H1 (cell line): Measurements from ENCODE around the gene RNASEL. TPM values are rescaled to one million over a fixed set of nuclear protein-coding genes. Genes with fewer than 3 reads are reported as not detected.

Experiments used
- CTCF ChIA-PET: fragments of 300-600 bp; sonication (Branson Sonifier 250); formaldehyde crosslinking; loops from one replicate; lab custom pipeline; 2021; ENCODE audit not compliant: partially characterized antibody; lab: Charles Lee
- POLR2A ChIA-PET: fragments of 300-600 bp; sonication (Branson Sonifier 250); formaldehyde crosslinking; loops from one replicate; lab custom pipeline; 2021; ENCODE audit warnings: inconsistent platforms; ENCODE audit not compliant: partially characterized antibody; lab: Charles Lee
- DNase-seq, 2 experiments: peaks; one replicate each; pipeline versions ENCODE4 v3.0.0 to v3.0.0-alpha.2; 2010 to 2022; ENCODE audit warnings: low spot score in 2 of 2, low read depth in 1 of 2, mixed read lengths in 1 of 2
- FAIRE-seq: peaks from 2 replicates; lab custom pipeline; 2011; peaks lifted over from hg19 to GRCh38; lab: Jason Lieb, UNC
- H2AFZ ChIP-seq: 2 replicates; pipeline ENCODE4 v1.8.1; 2012; ENCODE audit warnings: low read length, inconsistent platforms
- H2AK5ac ChIP-seq: 2 replicates; pipeline ENCODE4 v1.6.1; 2013; ENCODE audit warnings: low read depth, low read length
- H2BK120ac ChIP-seq: replicated peaks from 2 replicates; pipeline ENCODE3; 2013; ENCODE audit warnings: low read depth, low read length, inconsistent platforms
- H2BK12ac ChIP-seq: 2 replicates; pipeline ENCODE4 v1.6.1; 2013; ENCODE audit warnings: low read depth, low read length
- H2BK15ac ChIP-seq: 2 replicates; pipeline ENCODE4 v1.6.1; 2013; ENCODE audit warnings: low read length
- H2BK20ac ChIP-seq: 2 replicates; pipeline ENCODE4 v1.6.1; 2013; ENCODE audit warnings: low read length
- H2BK5ac ChIP-seq: 2 replicates; pipeline ENCODE4 v1.6.1; 2013; ENCODE audit warnings: low read depth, low read length
- H3K14ac ChIP-seq: 2 replicates; pipeline ENCODE4 v1.6.1; 2013; ENCODE audit warnings: inconsistent platforms; ENCODE audit not compliant: insufficient read length
- H3K18ac ChIP-seq: 2 replicates; pipeline ENCODE4 v1.6.1; 2013; ENCODE audit warnings: low read length; ENCODE audit errors: extremely low read depth
- H3K23ac ChIP-seq: 2 replicates; pipeline ENCODE4 v1.6.1; 2013; ENCODE audit warnings: inconsistent platforms; ENCODE audit not compliant: insufficient read length
- H3K23me2 ChIP-seq: 2 replicates; pipeline ENCODE4 v1.6.1; 2013; ENCODE audit warnings: low read depth, low read length
- H3K27ac ChIP-seq: 2 replicates; pipeline ENCODE4 v1.6.1; 2011; ENCODE audit warnings: low read depth, low read length, inconsistent platforms
- H3K27me3 ChIP-seq, 4 experiments: replicated peaks in 1 of 4; 1 replicate in 1 of 4; 2 replicates in 3 of 4; pipeline versions ENCODE4 v1.6.1 to v1.8.1; 2011 to 2013; ENCODE audit warnings: low read length in 3 of 4, mild to moderate bottlenecking in 3 of 4, inconsistent platforms in 2 of 4, mixed read lengths in 2 of 4, moderate library complexity in 1 of 4; ENCODE audit not compliant: control insufficient read depth in 3 of 4, insufficient read depth in 3 of 4; ENCODE audit errors: extremely low read depth in 1 of 4
- H3K36me3 ChIP-seq, 4 experiments: 2 replicates each; pipeline versions ENCODE4 v1.6.1 to v1.8.1; 2011 to 2013; ENCODE audit warnings: mild to moderate bottlenecking in 4 of 4, low read length in 3 of 4, moderate library complexity in 2 of 4, control low read depth in 1 of 4, inconsistent platforms in 1 of 4; ENCODE audit not compliant: insufficient read depth in 4 of 4, control insufficient read depth in 2 of 4
- H3K4ac ChIP-seq: replicated peaks from 2 replicates; pipeline ENCODE3; 2013; ENCODE audit warnings: low read length, low read depth, mixed read lengths, inconsistent platforms; ENCODE audit not compliant: insufficient read length
- H3K4me1 ChIP-seq, 4 experiments: replicated peaks in 1 of 4; 1 replicate in 1 of 4; 2 replicates in 3 of 4; pipeline versions ENCODE4 v1.6.1 to v1.8.1; 2011 to 2013; ENCODE audit warnings: low read length in 3 of 4, inconsistent platforms in 2 of 4, mixed read lengths in 1 of 4; ENCODE audit not compliant: insufficient read depth in 4 of 4, control insufficient read depth in 3 of 4
- H3K4me2 ChIP-seq, 2 experiments: 2 replicates each; pipeline versions ENCODE4 v1.6.1 to v1.8.1; 2011 to 2013; ENCODE audit warnings: low read depth in 2 of 2, low read length in 2 of 2, control low read depth in 1 of 2, inconsistent platforms in 1 of 2, mild to moderate bottlenecking in 1 of 2; ENCODE audit not compliant: insufficient read depth in 1 of 2
- H3K4me3 ChIP-seq, 4 experiments: fragments of 200-600, 300-600 bp in 1 of 4; sonication (generic), shearing (Covaris generic), sonication (Bioruptor Twin) in 1 of 4; 2 replicates each; pipeline versions ENCODE4 v1.5.1 to v1.8.1; 2011 to 2016; ENCODE audit warnings: low read length in 4 of 4, low read depth in 3 of 4, control low read depth in 2 of 4, inconsistent platforms in 2 of 4, mild to moderate bottlenecking in 2 of 4, mixed read lengths in 1 of 4, moderate library complexity in 1 of 4; ENCODE audit not compliant: insufficient read depth in 2 of 4; ENCODE audit errors: extremely low read depth in 1 of 4
- H3K56ac ChIP-seq: replicated peaks from 2 replicates; pipeline ENCODE3; 2013; ENCODE audit warnings: low read depth, mild to moderate bottlenecking, mixed read lengths, low read length, inconsistent platforms; ENCODE audit not compliant: insufficient read length
- H3K79me1 ChIP-seq: 2 replicates; pipeline ENCODE4 v1.6.1; 2013; ENCODE audit warnings: low read depth, low read length, control low read depth
- H3K79me2 ChIP-seq, 2 experiments: 2 replicates each; pipeline versions ENCODE4 v1.6.1 to v1.8.1; 2012 to 2013; ENCODE audit warnings: low read length in 2 of 2, mild to moderate bottlenecking in 2 of 2, inconsistent platforms in 1 of 2; ENCODE audit not compliant: insufficient read depth in 2 of 2, control insufficient read depth in 1 of 2
- H3K9ac ChIP-seq, 4 experiments: replicated peaks in 1 of 4; 1 replicate in 1 of 4; 2 replicates in 3 of 4; pipeline versions ENCODE4 v1.6.1 to v1.8.1; 2011 to 2013; ENCODE audit warnings: low read depth in 3 of 4, low read length in 3 of 4, control low read depth in 2 of 4, mild to moderate bottlenecking in 2 of 4, moderate library complexity in 2 of 4, inconsistent platforms in 1 of 4; ENCODE audit errors: extremely low read depth in 1 of 4
- H3K9me3 ChIP-seq, 2 experiments: 2 replicates each; pipeline versions ENCODE4 v1.6.1 to v1.8.1; 2012 to 2013; ENCODE audit warnings: mild to moderate bottlenecking in 2 of 2, moderate library complexity in 2 of 2, control low read depth in 1 of 2, inconsistent platforms in 1 of 2, low read depth in 1 of 2, low read length in 1 of 2, mixed read lengths in 1 of 2; ENCODE audit not compliant: insufficient read depth in 2 of 2
- H4K20me1 ChIP-seq, 2 experiments: replicated peaks in 1 of 2; 2 replicates each; pipeline versions ENCODE3 to v1.8.1; 2011 to 2013; ENCODE audit warnings: inconsistent platforms in 2 of 2, low read length in 2 of 2, mild to moderate bottlenecking in 1 of 2; ENCODE audit not compliant: insufficient read depth in 2 of 2, control insufficient read depth in 1 of 2
- H4K5ac ChIP-seq: 2 replicates; pipeline ENCODE4 v1.6.1; 2013; ENCODE audit warnings: low read length, low read depth, mixed read lengths, inconsistent platforms; ENCODE audit not compliant: insufficient read length
- H4K8ac ChIP-seq: 2 replicates; pipeline ENCODE4 v1.8.0; 2013; ENCODE audit warnings: mild to moderate bottlenecking, moderate library complexity, low read length, inconsistent platforms; ENCODE audit not compliant: insufficient read depth; ENCODE audit errors: extremely low read depth
- H4K91ac ChIP-seq: replicated peaks from 2 replicates; pipeline ENCODE3; 2013; ENCODE audit warnings: low read length, mixed read lengths, inconsistent platforms; ENCODE audit not compliant: insufficient read length
- ASH2L ChIP-seq: fragments of 200-600, 300-600 bp; sonication (generic); IDR thresholded peaks from one replicate; pipeline ENCODE4 v1.7.1; 2017; ENCODE audit warnings: low read length
- BACH1 ChIP-seq: IDR thresholded peaks from 2 replicates; pipeline ENCODE4 v1.6.1; 2012; ENCODE audit warnings: low read length, improper control_type of control experiment
- CREB1 ChIP-seq: IDR thresholded peaks from 2 replicates; pipeline ENCODE4 v1.6.1; 2012; ENCODE audit warnings: inconsistent platforms
- CTBP2 ChIP-seq: IDR thresholded peaks from 2 replicates; pipeline ENCODE4 v1.7.0; 2011; ENCODE audit warnings: borderline replicate concordance, mild to moderate bottlenecking, moderate library complexity, mixed read lengths, low read length; ENCODE audit not compliant: insufficient read depth, insufficient read length
- EGR1 ChIP-seq: IDR thresholded peaks from 2 replicates; pipeline ENCODE4 v1.6.1; 2011; ENCODE audit warnings: low read depth, low read length, borderline replicate concordance
- HDAC2 ChIP-seq, 2 experiments: fragments of 300-600 bp in 1 of 2; sonication (generic) in 1 of 2; IDR thresholded peaks; 2 replicates each; pipeline ENCODE4 v1.6.1; 2011 to 2012; ENCODE audit warnings: low read depth in 2 of 2, low read length in 2 of 2, mild to moderate bottlenecking in 2 of 2, moderate library complexity in 2 of 2, borderline replicate concordance in 1 of 2, inconsistent platforms in 1 of 2
- HDAC6 ChIP-seq: IDR thresholded peaks from one replicate; pipeline ENCODE4 v1.7.1; 2012; ENCODE audit warnings: low read depth, mild to moderate bottlenecking, inconsistent platforms, low read length, moderate library complexity
- JUN ChIP-seq: IDR thresholded peaks from 2 replicates; pipeline ENCODE4 v1.6.1; 2011; ENCODE audit warnings: low read depth, mild to moderate bottlenecking, improper control_type of control experiment, low read length
- KDM1A ChIP-seq: fragments of 200-600, 300-600 bp; sonication (generic); IDR thresholded peaks from 2 replicates; pipeline ENCODE4 v1.7.1; 2016; ENCODE audit warnings: mild to moderate bottlenecking, low read length, borderline replicate concordance
- KDM4A ChIP-seq: IDR thresholded peaks from one replicate; pipeline ENCODE4 v1.7.1; 2012; ENCODE audit warnings: low read depth, mild to moderate bottlenecking, moderate library complexity, low read length, inconsistent platforms; ENCODE audit not compliant: severe bottlenecking
- MAFK ChIP-seq: IDR thresholded peaks from 2 replicates; pipeline ENCODE4 v1.6.1; 2012; ENCODE audit warnings: low read depth, mild to moderate bottlenecking, improper control_type of control experiment, low read length
- POLR2AphosphoS5 ChIP-seq: IDR thresholded peaks from 2 replicates; pipeline ENCODE4 v1.6.1; 2011; ENCODE audit warnings: low read depth, low read length
- SP1 ChIP-seq: IDR thresholded peaks from 2 replicates; pipeline ENCODE4 v1.6.1; 2011; ENCODE audit warnings: low read depth, low read length
- SP2 ChIP-seq: IDR thresholded peaks from 2 replicates; pipeline ENCODE4 v1.6.1; 2012; ENCODE audit warnings: mild to moderate bottlenecking, low read length, inconsistent platforms
- TAF7 ChIP-seq: optimal IDR thresholded peaks from 2 replicates; pipeline ENCODE3; 2011; ENCODE audit warnings: low read depth, mild to moderate bottlenecking, inconsistent platforms, low read length, moderate library complexity, borderline replicate concordance
- TCF12 ChIP-seq: IDR thresholded peaks from 2 replicates; pipeline ENCODE4 v1.6.1; 2011; ENCODE audit warnings: low read depth, mild to moderate bottlenecking, low read length
- WGBS, 2 experiments: shearing (Covaris generic) in 1 of 2; methylation state at CpG; one replicate each; pipeline versions ENCODE4 v1.1.6 to v1.1.7; 2013 to 2015; ENCODE audit warnings: low lambda C conversion rate in 2 of 2, mixed read lengths in 2 of 2, inconsistent platforms in 1 of 2, low coverage in 1 of 2, missing lambda C conversion rate in 1 of 2; ENCODE audit not compliant: insufficient replicate concordance in 2 of 2, insufficient coverage in 1 of 2, insufficient read length in 1 of 2; ENCODE audit errors: extremely low coverage in 1 of 2, missing lambda C conversion rate in 1 of 2; 5-methylcytosine and 5-hydroxymethylcytosine counted together
- polyA plus RNA-seq, 7 experiments: library from polyadenylated mRNA; depleted of rRNA in 3 of 7; stranded (reverse) in 5 of 7; unstranded in 2 of 7; fragments of >200 nt in 5 of 7; fragments of 200-250 nt in 2 of 7; gene quantifications; 1 replicate in 5 of 7; 2 replicates in 1 of 7; 4 replicates in 1 of 7; pipeline versions ENCODE4 v1.2.1 to v1.2.3, GENCODE V29; 2011 to 2013; ENCODE audit warnings: missing spikeins in 2 of 7, mixed read lengths in 2 of 7
- total RNA-seq: library from RNA; stranded (reverse); fragmentation: NEBNext Ultra II Directional; extraction: Animal tissue kit (Norgen Biotek cat#: 25700); gene quantifications from 2 replicates; pipeline ENCODE4 v1.2.1, GENCODE V29; 2021

The RNASEL gene
- total and polyA plus RNA-seq, 2 of the 8 experiments (the other 6 are each of a cell fraction or from before 2014, with no cell fraction given): 0.39 to 0.78 TPM

DNA sequence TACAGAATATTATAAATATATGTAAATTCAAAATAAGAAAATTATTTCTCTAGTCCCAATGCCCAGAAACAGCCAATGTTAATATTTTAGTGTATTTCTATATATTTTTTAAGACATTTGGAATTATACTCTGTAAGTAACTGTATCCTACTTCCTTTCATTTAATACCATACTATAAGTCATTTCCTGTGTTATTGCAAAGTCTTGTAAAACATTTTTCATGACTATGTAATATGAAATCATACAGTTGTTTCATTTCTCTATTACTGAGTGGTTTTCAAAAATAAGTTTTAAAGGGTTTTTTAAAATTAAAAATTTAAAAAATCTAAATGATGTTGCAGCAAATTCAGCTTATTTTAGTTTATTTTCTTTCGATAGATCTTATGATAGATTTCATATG lies 2.0 kb downstream of the RNASEL start:
- FAIRE-seq: no peak
- TF ChIP-seq SP2 (no peak), POLR2AphosphoS5 (no peak), BACH1 (no peak), KDM4A (no peak), HDAC6 (no peak), TCF12 (no peak), KDM1A (no peak), SP1 (no peak), CTBP2 (no peak), MAFK (no peak), HDAC2 (IDR thresholded peaks at IDR 0.05; ENCODE audit: borderline replicate concordance in 1 of 2, low read depth in 2 of 2, low read length in 2 of 2) (no peak), JUN (no peak), EGR1 (no peak), ASH2L (no peak), CREB1 (no peak), TAF7 (no peak)

More for the DNA sequence above, 2.0 kb downstream of the RNASEL start:
- no peak overlapping the region for H3K27ac ChIP-seq
- CTCF ChIA-PET: interaction anchor here (9.5 to 37.1 kb wide), 2 partner anchors 8 to 204 kb away, joined by 44 to 1131 read pairs; partner anchors contain the start of gene NPL
- no peak overlapping the region for H2BK12ac ChIP-seq
- no peak overlapping the region for H3K4ac ChIP-seq
- H3K4me2 ChIP-seq: no peak overlapping the region
- no peak overlapping the region for H2BK15ac ChIP-seq
- no peak overlapping the region for H2BK20ac ChIP-seq
- H4K20me1 ChIP-seq: no peaks in the 10 kb centered on the region
- H3K9ac ChIP-seq: no peak overlapping the region
- no peak overlapping the region for H2BK5ac ChIP-seq
- no peak overlapping the region for H3K14ac ChIP-seq
- H3K18ac ChIP-seq: no peak overlapping the region
- H4K91ac ChIP-seq: no peak overlapping the region
- H4K8ac ChIP-seq: no peak overlapping the region
- no peaks in the 10 kb centered on the region for H3K79me2 ChIP-seq
- no peak overlapping the region for H3K23ac ChIP-seq
- peaks cover 0 to 12% (median 2%) of the 10 kb centered on the region in 4 experiments; a peak in 4 of 7 replicates for H3K4me1 ChIP-seq
- no peak overlapping the region for H2BK120ac ChIP-seq
- no peaks in the 10 kb centered on the region for H3K36me3 ChIP-seq
- no peaks in the 10 kb centered on the region for H3K9me3 ChIP-seq
- H3K23me2 ChIP-seq: no peaks in the 10 kb centered on the region
- H3K4me3 ChIP-seq: no peak overlapping the region
- no peak overlapping the region for H2AFZ ChIP-seq
- no peaks in the 10 kb centered on the region for H3K27me3 ChIP-seq
- H3K56ac ChIP-seq: no peak overlapping the region
- DNase-seq: no peak
- POLR2A ChIA-PET: no interaction called here
- no peak overlapping the region for H4K5ac ChIP-seq
- H2AK5ac ChIP-seq: no peak overlapping the region
- H3K79me1 ChIP-seq: no peaks in the 10 kb centered on the region
- WGBS, 2 experiments: 0% methylated on average over 1 of the region's 1 CpG; no CpG with 5 or more reads in 1 of the 2 experiments
